ENCODE measurements around the gene NMNAT2.

The NMNAT2 gene

GRCh38 chr1:183251959-183252450 lies 166.2 kb downstream of the NMNAT2 start:
- H3K4me2 ChIP-seq (ENCODE audit: low read length) = no peak overlapping the region
- no peaks in the 10 kb centered on the region for H3K36me3 ChIP-seq (replicated peaks; ENCODE audit: low read depth, low read length)
- TF ChIP-seq, protein P1, sequence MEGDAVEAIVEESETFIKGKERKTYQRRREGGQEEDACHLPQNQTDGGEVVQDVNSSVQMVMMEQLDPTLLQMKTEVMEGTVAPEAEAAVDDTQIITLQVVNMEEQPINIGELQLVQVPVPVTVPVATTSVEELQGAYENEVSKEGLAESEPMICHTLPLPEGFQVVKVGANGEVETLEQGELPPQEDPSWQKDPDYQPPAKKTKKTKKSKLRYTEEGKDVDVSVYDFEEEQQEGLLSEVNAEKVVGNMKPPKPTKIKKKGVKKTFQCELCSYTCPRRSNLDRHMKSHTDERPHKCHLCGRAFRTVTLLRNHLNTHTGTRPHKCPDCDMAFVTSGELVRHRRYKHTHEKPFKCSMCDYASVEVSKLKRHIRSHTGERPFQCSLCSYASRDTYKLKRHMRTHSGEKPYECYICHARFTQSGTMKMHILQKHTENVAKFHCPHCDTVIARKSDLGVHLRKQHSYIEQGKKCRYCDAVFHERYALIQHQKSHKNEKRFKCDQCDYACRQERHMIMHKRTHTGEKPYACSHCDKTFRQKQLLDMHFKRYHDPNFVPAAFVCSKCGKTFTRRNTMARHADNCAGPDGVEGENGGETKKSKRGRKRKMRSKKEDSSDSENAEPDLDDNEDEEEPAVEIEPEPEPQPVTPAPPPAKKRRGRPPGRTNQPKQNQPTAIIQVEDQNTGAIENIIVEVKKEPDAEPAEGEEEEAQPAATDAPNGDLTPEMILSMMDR (IDR thresholded peaks at IDR 0.05; ENCODE audit: low read depth, low read length) = no peak
- no peak for TF ChIP-seq EZH2phosphoT487 (IDR thresholded peaks at IDR 0.05; ENCODE audit: low read depth)

DNA sequence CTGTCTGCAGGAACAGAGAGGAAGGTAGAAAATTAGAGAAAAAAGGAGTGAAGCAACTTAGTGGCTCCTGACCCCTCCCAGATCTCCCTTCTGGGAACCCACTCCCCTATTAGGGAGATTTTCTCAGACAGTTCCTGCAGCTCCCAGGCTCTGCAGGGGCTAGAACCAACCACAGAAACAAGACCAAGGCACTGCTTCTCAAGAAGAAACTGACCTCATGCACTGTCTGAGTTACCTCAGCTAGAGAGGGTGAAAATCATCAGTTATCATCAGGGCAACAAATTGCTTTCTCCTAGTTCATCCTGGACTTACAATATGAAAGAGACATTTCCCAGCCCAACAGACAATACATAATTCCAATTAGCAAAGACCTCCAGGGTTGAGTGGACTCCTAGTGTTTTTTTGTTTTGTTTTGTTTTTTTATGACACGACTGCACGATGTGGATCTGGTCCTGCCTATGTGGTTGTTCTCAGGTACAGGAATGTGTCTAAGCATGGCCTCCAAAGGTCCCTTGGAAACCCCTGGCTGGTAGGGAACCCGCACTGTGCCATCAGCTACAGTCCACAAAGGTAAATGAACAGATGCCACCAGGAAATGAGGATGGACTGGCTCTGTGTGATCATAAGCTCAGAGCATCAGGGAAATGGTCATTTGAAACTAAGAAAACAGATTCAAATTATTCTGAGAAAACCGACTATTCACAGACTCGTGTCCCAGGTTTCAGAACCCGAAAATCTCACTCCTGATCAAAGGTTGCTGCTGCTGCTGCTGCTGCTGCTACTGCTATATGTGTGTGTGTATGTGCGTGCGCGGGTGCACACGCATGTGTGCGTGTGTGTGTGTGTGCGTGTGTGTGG lies 166.8 kb downstream of the NMNAT2 start:
- no peak overlapping the region for H3K9ac ChIP-seq (ENCODE audit: low read length)
- no peaks in the 10 kb centered on the region for H3K9me3 ChIP-seq (ENCODE audit: insufficient read depth, low read length)
- no peak overlapping the region for H3K4me2 ChIP-seq (ENCODE audit: low read length)
- no peak for TF ChIP-seq EZH2phosphoT487 (IDR thresholded peaks at IDR 0.05; ENCODE audit: low read depth)
- TF ChIP-seq, protein P1 (IDR thresholded peaks at IDR 0.05; ENCODE audit: low read depth, low read length) = no peak
- H3K4me3 ChIP-seq (ENCODE audit: low read length) = no peak overlapping the region
- no peak overlapping the region for H3K27ac ChIP-seq (ENCODE audit: low read length)
- no peaks in the 10 kb centered on the region for H4K20me1 ChIP-seq (ENCODE audit: insufficient read depth, low read length)
- H3K79me2 ChIP-seq (ENCODE audit: low read length) = no peaks in the 10 kb centered on the region
- peaks cover 4% of the 10 kb centered on the region; the same call in 1 of the 2 replicates for H3K4me1 ChIP-seq (ENCODE audit: low read length)
- peaks cover 35% of the 10 kb centered on the region for H3K27me3 ChIP-seq (ENCODE audit: low read depth, low read length)
- H3K36me3 ChIP-seq (replicated peaks; ENCODE audit: low read depth, low read length) = no peaks in the 10 kb centered on the region
- H2AFZ ChIP-seq (ENCODE audit: low read depth, low read length) = no peak overlapping the region

More at GRCh38 chr1:183251959-183252450, 166.2 kb downstream of the NMNAT2 start:
- no peaks in the 10 kb centered on the region for H4K20me1 ChIP-seq (ENCODE audit: insufficient read depth, low read length)
- peaks cover 35% of the 10 kb centered on the region for H3K27me3 ChIP-seq (ENCODE audit: low read depth, low read length)
- no peaks in the 10 kb centered on the region for H3K9me3 ChIP-seq (ENCODE audit: insufficient read depth, low read length)
- H3K79me2 ChIP-seq (ENCODE audit: low read length) = no peaks in the 10 kb centered on the region
- no peak overlapping the region for H3K4me3 ChIP-seq (ENCODE audit: low read length)
- H3K9ac ChIP-seq (ENCODE audit: low read length) = no peak overlapping the region
- no peak overlapping the region for H2AFZ ChIP-seq (ENCODE audit: low read depth, low read length)
- no peak overlapping the region for H3K27ac ChIP-seq (ENCODE audit: low read length)
- H3K4me1 ChIP-seq (ENCODE audit: low read length) = peaks cover 4% of the 10 kb centered on the region; the same call in 1 of the 2 replicates

- Histone ChIP-seq H3K4me2 (ENCODE audit: low read length) (no peak overlapping the region), H3K9ac (ENCODE audit: low read length) (no peak overlapping the region), H3K9me3 (ENCODE audit: insufficient read depth, low read length) (no peaks in the 10 kb centered on the region), H3K27ac (ENCODE audit: low read length) (no peak overlapping the region), H3K27me3 (ENCODE audit: low read depth, low read length) (peaks cover 35% of the 10 kb centered on the region), H3K4me1 (ENCODE audit: low read length) (peaks cover 4% of the 10 kb centered on the region; the same call in 1 of the 2 replicates), H3K36me3 (replicated peaks; ENCODE audit: low read depth, low read length) (no peaks in the 10 kb centered on the region), H2AFZ (ENCODE audit: low read depth, low read length) (no peak overlapping the region), H4K20me1 (ENCODE audit: insufficient read depth, low read length) (no peaks in the 10 kb centered on the region), H3K79me2 (ENCODE audit: low read length) (no peaks in the 10 kb centered on the region), H3K4me3 (ENCODE audit: low read length) (no peak overlapping the region)
- TF ChIP-seq, protein P1 (IDR thresholded peaks at IDR 0.05; ENCODE audit: low read depth, low read length) = no peak
- no peak for TF ChIP-seq EZH2phosphoT487 (IDR thresholded peaks at IDR 0.05; ENCODE audit: low read depth)
Observed at GRCh38 chr1:183249941-183250452, 168.2 kb downstream of the NMNAT2 start.

DNA sequence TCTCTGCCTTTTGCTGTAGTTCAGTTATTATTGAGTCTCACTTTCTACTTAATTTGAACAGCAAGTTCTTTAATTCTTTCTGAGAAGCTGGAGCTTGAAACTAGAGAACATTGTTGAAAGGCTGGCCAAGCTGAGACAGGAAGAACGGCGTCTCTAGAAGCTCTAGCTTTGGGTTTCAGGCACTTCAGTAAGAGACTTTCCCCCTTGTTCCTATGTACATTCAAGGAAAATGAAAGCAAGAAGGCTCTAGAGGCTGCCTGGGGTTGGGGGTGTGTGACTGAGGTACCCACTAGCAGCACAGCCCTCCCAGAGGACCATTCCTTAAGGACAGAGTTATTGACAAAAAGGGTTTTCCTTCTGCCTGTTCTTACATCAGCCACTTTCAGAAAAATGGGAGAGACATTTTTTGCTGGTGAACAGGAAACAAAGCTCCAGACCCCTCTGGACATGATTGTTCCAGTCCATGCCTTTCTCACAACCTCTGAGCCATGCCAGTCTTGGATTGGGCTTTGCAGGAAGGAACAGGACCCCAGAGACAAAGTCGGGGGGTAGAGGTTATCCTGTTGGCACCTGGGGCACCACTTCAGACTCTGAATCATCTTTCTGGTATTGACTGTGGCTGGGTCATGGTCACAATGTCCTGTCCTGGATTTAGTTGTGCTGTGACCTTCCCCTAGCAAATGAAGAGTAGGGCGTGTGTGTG lies 169.0 kb downstream of the NMNAT2 start:
- Histone ChIP-seq H3K4me3 (ENCODE audit: low read length) (no peak overlapping the region), H3K9ac (ENCODE audit: low read length) (no peak overlapping the region), H3K9me3 (ENCODE audit: insufficient read depth, low read length) (no peaks in the 10 kb centered on the region), H3K4me2 (ENCODE audit: low read length) (no peak overlapping the region), H3K27me3 (ENCODE audit: low read depth, low read length) (peaks cover 34% of the 10 kb centered on the region), H3K36me3 (replicated peaks; ENCODE audit: low read depth, low read length) (no peaks in the 10 kb centered on the region), H3K79me2 (ENCODE audit: low read length) (no peaks in the 10 kb centered on the region), H3K27ac (ENCODE audit: low read length) (no peak overlapping the region), H4K20me1 (ENCODE audit: insufficient read depth, low read length) (no peaks in the 10 kb centered on the region), H3K4me1 (ENCODE audit: low read length) (peaks cover 4% of the 10 kb centered on the region; the same call in 1 of the 2 replicates), H2AFZ (ENCODE audit: low read depth, low read length) (no peak overlapping the region)
- TF ChIP-seq, protein P1 (IDR thresholded peaks at IDR 0.05; ENCODE audit: low read depth, low read length) = no peak
- TF ChIP-seq EZH2phosphoT487 (IDR thresholded peaks at IDR 0.05; ENCODE audit: low read depth) = no peak

All from OCI-LY3 (cell line).